ENCODE data around the gene EIF6.
A peak's percentile ranks its signal among the peaks of the same experiment; 100 is the strongest.

The EIF6 gene

DNA sequence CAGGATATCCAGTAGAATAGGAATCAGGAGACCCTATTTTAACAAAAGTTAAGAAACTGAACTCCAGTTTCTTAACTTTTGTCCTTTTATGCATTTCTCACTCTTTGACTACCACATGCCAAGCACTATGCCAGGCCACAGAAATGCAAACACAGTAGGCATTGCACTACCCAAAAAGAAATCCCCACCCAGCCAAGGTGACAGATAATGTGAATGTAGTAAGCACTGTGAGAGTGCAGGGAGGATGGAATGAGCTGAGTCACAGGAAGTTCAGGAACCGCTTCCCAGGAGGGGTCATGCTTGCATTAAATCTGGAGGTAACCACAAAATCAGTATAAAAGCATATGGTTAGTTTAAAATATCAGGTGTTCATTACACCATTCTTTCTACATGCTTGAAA, 27.7 kb upstream of the EIF6 start:
- DNase-seq (ENCODE audit: low spot score) = no peak

DNA sequence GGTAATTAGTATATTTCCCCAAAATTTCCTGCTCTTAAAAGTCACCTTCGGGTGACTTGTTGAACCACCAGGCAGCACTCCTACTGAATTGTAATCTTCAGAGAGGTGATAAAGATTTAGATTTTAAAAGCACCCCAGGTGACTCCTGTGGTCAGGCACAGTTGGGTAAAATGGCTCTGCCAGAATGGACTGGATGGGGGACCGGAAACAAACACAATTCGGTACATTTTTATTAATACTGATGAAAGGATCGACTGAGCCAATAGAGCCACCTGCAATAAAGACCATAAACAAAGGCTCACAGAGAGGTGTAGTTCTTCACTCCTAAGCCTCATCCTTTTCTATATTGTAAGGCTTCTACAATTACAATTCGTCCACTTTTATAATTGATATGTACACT, 27.2 kb upstream of the EIF6 start:
- DNase-seq (ENCODE audit: low spot score) = no peak

- DNase-seq (ENCODE audit: low spot score) = no peak
Observed at GRCh38 chr20:35311409-35311808, 26.8 kb upstream of the EIF6 start.

DNA sequence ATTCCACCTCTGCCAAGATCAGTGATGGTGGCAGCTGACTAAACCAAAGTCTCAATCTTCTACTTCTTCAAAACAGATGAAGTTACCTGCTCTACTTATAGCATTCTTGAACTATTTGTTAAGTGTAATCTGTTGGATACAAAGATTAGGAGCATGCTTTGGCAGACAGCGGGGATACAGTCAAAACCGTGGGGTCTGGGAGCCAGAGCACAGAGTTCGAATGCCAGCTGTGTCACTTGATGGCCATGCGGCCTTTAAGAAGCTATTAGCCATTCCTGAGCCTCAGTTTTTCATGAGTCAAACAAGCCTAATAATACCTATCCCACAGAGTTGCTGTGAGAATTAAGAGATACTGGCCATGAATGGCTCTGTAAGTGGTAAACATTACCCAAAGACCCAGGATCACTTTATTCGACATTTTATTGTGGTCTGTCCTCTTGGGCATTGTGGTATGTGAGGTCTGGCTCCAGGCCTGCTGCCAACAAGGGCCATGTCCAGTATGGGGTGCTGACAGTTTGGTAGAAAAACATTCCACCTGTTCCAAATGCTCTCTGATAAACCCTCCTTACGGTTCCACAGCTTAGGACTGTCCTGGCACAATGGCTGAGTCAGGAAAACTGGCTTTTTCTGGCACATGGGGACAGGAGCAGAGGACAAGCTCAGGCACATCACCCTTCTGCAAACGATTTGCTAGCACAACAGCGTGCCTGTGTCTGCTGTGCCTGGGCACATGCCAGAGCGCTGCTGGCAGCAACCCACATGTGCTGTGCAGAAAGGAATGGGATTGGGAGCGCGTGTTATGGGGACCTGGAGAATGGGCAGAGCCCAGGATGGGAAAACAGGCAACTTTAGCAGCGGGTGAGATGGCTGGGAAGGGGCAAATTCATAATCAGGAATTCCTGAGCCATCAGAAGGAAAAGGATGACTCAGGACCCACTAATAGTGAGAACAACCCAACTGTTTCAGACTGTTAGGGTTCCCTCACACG, 23.4 kb upstream of the EIF6 start:
- DNase-seq (ENCODE audit: low spot score) = no peak

- DNase-seq (ENCODE audit: low spot score) = peak; percentile 94
Observed at GRCh38 chr20:35306931-35307517, 22.5 kb upstream of the EIF6 start.

GRCh38 chr20:35305682-35306556, 21.3 kb upstream of the EIF6 start:
- no peak for DNase-seq (ENCODE audit: low spot score)

- DNase-seq (ENCODE audit: low spot score) = no peak
Observed at GRCh38 chr20:35304956-35305355, 20.4 kb upstream of the EIF6 start.

GRCh38 chr20:35303735-35304491, 19.3 kb upstream of the EIF6 start:
- DNase-seq (ENCODE audit: low spot score) = peak; percentile 98

DNA sequence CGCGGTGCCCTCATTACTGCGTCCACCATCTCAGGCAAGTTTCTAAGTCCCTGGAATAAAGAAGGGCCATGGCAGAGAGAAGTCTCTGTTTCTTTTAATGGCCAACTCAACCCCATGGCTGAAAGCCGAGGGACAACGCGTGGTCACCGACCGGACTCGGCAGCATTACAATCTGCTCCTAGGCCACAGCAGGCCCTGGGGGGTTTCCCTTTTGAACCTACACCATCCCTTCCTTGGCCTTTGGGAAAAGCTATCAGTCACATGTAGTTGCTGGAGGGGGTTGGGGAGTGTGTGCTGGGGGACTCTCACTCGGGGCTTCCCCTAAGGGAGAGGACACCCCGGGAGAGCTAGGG, 18.8 kb upstream of the EIF6 start:
- DNase-seq (ENCODE audit: low spot score) = no peak

DNA sequence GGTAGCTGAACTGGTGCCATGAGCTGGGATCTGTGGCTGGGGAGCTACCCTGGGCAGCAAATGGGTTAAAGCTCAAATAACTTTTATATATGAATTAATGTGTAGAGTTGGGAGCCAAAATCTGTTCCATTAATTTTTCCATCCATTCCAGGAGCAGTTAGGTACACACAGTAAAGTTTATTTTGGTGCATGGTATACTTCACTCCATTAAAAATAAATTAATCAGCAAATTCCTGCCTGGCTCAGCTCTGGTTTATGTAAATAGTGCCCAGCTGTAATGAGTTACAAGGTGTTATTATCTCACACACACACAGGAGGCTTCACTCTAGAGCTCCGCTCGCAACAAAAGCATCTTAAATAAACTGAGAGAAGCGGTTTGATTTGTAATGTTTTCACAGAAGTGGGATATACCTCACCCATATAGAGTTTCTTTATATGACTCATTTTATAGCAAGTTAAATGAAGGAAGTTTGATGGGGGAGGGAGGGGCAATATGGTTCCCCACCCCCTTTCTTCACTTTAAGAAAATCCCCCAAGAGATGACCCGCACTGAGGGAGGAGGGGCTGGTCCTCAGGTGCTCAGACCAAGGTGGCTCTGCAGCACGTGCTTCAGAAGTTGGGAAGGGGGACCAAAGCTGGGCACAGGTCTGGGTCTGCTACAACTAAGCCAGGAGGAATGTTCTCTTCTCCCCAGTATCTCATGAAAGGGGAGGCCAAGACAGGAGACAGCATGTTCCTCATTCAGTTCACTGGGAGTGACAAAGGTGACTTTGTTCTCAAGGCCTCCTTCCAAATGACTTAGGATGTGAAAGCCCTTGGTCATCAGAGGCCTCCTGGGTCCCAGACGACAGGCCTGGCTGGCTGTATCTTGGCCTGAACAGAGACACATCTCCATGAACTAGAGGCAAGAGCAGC, 18.1 kb upstream of the EIF6 start:
- DNase-seq (ENCODE audit: low spot score) = no peak

DNA sequence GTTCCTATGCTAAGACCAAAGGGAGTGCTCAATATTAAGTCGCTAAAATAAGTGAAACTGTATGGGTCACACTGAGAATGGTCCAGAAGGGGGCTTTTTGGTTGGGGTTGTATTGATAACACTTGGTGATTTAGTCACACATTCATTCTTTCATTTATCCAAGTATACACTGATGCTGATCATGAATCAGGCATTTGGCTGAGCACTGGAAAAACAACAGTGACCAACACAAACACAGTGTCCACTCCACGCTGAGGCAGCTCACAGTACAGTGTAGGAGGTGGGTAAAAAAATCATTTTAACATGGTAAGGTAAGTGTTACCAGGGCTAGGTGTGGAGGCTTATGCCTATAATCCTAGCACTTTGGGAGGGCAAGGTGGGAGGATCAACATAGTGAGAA, 16.9 kb upstream of the EIF6 start:
- no peak for DNase-seq (ENCODE audit: low spot score)

DNA sequence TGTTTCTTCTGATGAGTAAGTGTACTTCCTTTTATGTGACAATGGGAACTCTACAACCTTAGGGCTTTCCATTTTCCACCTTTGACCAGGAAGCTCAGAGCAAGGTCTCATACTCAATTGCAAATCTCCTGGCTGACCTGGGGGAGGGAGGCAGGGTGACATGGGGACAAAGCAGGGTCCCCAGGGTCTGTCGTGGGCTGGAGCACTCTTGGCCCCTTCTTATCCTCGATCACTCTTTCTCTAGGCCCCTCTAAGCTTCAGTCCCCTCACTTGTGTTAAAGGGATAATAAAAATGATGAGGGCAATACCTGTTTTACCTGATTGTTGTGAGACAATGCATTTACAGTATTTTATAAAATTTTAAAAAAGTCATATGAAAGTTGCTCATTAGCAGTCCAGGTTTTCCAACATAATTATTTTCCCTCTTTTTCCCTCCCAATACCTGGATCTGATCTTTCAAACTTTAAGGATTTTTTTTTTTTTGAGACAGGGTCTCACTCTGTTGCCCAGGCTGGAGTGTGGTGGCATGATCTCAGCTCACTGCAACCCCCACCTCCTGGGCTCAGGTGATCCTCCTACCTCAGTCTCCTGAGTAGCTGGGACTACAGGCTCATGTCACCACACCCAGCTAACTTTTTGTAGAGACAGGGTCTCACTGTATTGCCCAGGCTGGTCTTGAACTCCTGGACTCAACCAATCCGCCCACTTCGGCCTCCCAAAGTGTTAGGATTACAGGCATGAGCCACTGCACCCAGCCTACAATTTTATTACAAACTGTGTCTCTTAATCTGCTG, 16.1 kb upstream of the EIF6 start:
- DNase-seq (ENCODE audit: low spot score) = no peak

GRCh38 chr20:35299780-35300179, 15.2 kb upstream of the EIF6 start:
- DNase-seq (ENCODE audit: low spot score) = no peak

GRCh38 chr20:35298264-35298663, 13.7 kb upstream of the EIF6 start:
- DNase-seq (ENCODE audit: low spot score) = no peak

DNA sequence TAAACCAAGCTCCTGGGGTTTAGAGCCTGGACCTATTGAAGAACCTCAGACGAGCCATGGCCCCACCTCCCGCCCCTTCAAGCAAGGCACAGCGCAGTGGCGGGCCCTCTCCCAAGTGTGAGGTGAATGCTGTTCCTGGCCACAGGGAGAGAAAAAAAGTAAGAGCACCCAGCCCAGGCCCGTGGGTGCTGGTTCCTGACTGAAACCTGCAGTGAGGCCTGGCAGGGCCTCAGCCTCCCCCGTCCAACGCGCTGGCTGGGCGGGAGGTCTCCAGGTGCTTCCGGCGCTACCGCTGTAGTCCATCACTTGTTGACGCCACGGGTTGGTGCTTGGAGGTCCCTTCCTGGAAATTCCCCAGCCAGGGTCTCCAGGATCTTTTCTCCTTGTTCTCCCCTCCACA, 13.2 kb upstream of the EIF6 start:
- no peak for DNase-seq (ENCODE audit: low spot score)

DNA sequence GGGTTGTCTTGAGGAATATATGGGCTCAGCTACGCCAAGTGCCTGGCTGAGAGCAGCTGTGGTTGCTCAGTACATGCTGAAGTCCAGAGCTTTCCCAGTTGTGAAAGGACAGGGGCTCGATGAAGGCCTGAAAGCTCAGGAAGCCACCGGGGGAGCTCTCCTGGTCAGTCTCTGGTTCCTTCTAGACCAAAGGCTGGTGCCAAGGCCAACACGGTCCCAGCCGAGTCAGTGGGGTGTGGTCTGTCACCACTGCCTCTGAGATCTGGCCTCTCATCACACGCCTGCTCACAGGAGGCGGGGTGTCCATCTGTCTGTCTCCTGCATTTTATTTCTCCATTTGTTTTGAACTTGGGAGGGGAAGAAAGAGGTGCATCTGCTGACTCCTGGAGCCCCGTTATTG, 12.6 kb upstream of the EIF6 start:
- DNase-seq (ENCODE audit: low spot score) = peak; percentile 68

- peak; percentile 11 for DNase-seq (ENCODE audit: low spot score)
Observed at GRCh38 chr20:35296101-35296554, 11.6 kb upstream of the EIF6 start.

DNA sequence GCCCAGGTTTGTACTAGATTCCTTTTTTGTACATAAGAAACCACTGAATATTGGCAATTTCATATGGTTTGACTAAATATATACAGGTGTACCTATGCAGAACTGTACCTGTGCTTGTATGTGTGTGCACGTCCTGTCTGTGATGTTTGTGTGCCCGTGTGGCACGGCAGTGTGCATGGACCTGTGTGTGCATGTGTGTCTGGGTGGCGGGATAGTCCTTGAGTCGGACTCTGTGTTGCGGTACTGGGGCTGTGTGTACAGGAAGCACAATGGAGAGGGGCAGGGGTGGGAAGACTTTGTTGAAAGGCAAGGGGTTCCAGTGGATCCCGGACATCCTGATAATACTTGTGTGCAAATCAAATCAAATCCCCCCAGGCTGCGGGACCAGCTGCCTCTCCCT, 11.1 kb upstream of the EIF6 start:
- no peak for DNase-seq (ENCODE audit: low spot score)

- no peak for DNase-seq (ENCODE audit: low spot score)
Observed at GRCh38 chr20:35295058-35295457, 10.5 kb upstream of the EIF6 start.

GRCh38 chr20:35294293-35294685, 9.7 kb upstream of the EIF6 start:
- peak; percentile 80 for DNase-seq (ENCODE audit: low spot score)

Measured in HuH-7 (cell line).